ENCODE measurements around the gene PRODH2.
"Not testable (repeated sequence)": the region's sequence is repeated elsewhere in the genome, so short reads cannot be mapped to it uniquely, and the experiment has no call there.

PRODH2 gene

DNA sequence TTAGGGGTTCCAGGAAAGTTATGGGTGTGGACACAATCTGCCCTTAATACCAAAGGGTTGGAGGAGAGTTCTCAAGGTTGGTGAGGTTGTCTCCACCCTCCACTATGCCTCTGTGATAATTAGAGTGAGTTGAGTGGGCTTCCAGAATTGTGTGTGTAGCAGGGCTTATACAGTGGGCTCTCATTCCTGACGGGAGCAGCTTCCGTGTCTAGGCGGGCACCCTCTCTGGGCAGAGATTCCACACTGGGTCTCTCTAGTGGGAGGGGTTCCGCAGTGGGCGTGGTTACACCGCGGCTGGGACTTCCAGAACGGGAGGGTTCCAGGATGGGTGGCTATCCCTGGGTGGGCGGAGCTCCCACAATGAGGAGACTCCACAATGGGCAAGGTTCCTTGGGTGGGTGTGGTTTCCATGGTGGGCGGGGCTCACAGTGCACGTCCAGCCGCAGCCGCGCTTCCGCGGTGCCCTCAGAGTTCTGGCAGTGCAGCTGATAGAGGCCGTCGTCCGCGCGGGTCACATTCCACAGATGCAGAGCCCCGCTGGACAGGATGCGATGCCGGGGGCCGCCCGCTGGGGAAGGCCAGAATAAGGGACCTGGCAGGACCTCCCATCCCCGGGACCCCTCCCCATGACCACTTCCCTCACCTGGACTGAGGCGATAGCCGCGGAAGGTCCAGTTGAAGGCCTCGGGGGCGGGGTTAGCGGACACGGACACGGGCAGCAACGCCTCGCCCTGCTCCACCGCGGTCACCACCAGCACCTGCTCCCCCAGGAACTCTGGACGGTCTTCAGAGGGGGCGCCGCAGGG is 31.2 kb upstream of the PRODH2 start:
- no peak overlapping the region for H3K4me3 ChIP-seq (ENCODE audit: control insufficient read depth, low read depth, low read length)
- DNase-seq (ENCODE audit: low read depth), result no peak
- TF ChIP-seq, protein P1, sequence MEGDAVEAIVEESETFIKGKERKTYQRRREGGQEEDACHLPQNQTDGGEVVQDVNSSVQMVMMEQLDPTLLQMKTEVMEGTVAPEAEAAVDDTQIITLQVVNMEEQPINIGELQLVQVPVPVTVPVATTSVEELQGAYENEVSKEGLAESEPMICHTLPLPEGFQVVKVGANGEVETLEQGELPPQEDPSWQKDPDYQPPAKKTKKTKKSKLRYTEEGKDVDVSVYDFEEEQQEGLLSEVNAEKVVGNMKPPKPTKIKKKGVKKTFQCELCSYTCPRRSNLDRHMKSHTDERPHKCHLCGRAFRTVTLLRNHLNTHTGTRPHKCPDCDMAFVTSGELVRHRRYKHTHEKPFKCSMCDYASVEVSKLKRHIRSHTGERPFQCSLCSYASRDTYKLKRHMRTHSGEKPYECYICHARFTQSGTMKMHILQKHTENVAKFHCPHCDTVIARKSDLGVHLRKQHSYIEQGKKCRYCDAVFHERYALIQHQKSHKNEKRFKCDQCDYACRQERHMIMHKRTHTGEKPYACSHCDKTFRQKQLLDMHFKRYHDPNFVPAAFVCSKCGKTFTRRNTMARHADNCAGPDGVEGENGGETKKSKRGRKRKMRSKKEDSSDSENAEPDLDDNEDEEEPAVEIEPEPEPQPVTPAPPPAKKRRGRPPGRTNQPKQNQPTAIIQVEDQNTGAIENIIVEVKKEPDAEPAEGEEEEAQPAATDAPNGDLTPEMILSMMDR (IDR thresholded peaks at IDR 0.05; ENCODE audit: control insufficient read depth, insufficient read depth, low read depth, low read length, missing control alignments), result no peak

DNA sequence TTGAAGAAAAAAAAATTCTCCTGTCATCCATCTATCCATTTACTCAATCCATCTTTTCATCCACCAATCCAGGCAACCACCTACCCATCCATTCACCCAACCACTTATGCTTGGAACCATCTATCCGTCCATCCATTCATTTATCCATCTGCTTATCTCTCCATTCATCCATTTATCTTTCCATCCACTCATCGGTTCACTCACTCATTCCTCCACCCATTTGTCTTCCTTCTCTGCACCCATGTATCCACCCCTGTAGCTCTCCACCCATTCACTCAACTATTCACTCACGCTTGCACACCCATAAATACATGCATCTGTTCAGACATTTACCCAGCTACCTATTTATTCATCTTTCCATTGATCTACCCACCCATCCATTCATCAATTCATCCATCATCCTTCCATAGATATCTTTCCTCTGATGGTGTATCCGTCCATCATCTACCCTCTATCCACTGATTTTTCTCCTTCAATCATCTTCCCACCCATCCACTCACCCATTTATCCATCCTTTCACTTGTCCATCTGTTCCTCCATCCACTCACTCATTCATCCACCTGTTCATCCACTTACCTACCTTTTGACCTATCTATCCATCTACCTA is 30.1 kb upstream of the PRODH2 start:
- no peak for DNase-seq (ENCODE audit: low read depth)
- no peak overlapping the region for H3K4me3 ChIP-seq (ENCODE audit: control insufficient read depth, low read depth, low read length)
- TF ChIP-seq, protein P1 (IDR thresholded peaks at IDR 0.05; ENCODE audit: control insufficient read depth, insufficient read depth, low read depth, low read length, missing control alignments), result no peak

DNA sequence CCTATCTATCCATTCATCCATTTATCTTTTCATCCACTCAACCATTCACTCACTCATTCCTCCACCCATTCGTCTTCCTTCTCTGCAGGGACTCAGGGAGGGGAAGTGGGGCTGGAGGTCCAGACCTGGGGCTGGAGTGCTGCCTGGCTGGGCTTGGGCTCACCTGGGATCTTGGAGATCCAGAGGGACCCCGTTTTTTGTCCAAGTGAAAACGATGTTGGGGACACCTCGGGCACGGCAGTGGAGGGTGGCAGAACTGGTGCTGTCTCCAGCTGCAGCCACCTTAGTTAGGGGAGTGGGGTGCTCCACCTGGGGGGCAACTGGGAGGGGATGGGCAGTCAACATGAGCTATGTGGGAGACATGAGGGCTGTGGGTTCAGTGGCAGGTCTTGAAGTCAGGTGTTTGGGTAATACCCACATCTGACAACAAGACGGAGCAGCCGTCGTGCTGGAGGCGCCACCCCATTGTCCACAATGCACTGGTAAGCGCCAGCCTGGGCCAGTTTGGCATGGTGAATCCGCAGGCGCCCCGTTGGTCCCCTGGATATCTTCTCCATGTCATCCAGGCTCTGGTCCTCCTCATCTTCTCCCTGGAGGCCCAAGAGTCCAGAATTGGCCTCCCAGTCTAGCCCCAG is 29.4 kb upstream of the PRODH2 start:
- H3K4me3 ChIP-seq (ENCODE audit: control insufficient read depth, low read depth, low read length), result no peak overlapping the region
- no peak for DNase-seq (ENCODE audit: low read depth)
- TF ChIP-seq, protein P1 (IDR thresholded peaks at IDR 0.05; ENCODE audit: control insufficient read depth, insufficient read depth, low read depth, low read length, missing control alignments), result no peak

DNA sequence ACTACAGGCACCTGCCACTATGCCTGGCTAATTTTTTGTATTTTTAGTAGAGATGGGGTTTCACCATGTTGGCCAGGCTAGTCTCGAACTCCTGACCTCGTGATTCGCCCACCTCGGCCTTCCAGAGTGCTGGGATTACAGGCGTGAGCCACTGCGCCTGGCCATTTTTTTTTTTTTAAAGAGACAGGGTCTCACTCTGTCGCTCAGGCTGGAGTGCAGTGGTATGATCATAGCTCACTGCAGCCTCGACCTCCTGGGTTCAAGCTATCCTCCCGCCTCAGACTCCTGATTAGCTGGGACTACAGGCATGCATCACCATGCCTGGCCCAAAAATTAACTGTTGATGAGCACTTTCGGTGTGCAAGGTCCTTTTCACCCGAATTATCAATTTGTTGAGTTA is 23.5 kb upstream of the PRODH2 start:
- H3K4me3 ChIP-seq (ENCODE audit: control insufficient read depth, low read depth, low read length); DNase-seq (ENCODE audit: low read depth): not testable (repeated sequence)

DNA sequence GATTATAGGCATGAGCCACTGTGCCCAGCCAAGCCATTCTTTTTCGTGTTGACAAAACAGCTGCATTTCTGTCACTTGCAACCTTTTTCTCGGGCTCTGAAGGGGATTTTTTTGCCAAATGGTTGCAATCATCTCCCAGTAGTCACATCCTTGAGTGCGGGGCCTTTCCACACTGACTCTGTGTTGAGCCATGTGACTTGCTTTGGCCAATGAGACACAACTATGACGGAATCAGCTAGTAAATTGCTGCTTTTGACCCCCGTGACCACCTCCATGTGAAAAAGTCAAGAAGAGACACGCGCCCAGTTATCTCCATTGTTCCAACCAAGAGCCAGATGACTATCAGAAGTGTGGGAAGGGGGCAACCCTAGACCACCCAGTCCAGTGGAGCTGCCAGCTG is 21.3 kb upstream of the PRODH2 start:
- DNase-seq (ENCODE audit: low read depth), result no peak
- TF ChIP-seq, protein P1 (IDR thresholded peaks at IDR 0.05; ENCODE audit: control insufficient read depth, insufficient read depth, low read depth, low read length, missing control alignments), result no peak
- no peak overlapping the region for H3K4me3 ChIP-seq (ENCODE audit: control insufficient read depth, low read depth, low read length)

DNA sequence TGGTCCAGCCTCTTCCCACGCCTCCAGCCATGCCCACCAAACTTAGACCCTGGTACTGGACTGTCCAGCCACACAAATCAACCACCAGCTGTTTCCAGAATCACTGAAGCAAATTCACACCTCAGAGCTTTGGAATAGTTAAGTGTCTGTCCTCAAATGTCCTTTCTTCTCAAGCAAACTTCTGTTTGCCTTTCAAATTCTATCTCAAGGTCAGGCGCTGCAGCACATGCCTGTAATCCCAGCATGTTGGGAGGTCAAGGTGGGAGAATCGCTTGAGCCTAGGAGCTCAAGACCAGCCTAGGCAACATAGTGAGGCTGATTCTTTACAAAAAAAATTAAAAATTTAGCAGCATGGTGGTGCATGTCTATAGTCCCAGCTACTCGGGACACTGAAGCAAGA is 19.4 kb upstream of the PRODH2 start:
- DNase-seq (ENCODE audit: low read depth), result no peak
- no peak overlapping the region for H3K4me3 ChIP-seq (ENCODE audit: control insufficient read depth, low read depth, low read length)
- TF ChIP-seq, protein P1 (IDR thresholded peaks at IDR 0.05; ENCODE audit: control insufficient read depth, insufficient read depth, low read depth, low read length, missing control alignments), result no peak

DNA sequence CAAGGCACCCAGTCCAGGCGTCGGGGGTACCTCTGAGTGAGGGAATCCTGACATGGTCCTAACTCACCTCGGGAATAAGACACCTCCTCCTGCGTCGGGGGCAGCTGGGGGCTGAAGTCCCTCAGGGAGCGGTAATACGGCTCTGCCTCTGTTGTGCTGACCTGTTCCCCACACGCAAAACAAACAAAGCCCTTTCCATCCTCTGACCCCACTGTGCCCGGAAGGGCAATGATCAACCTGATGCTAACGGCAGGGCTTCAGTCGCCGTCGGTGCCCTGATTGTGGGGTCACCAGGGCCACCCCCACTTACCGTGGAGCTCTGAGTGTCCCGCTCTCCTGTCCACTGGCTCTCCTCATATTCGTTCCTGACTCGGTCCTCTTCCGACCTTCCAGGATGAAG is 18.3 kb upstream of the PRODH2 start:
- TF ChIP-seq, protein P1 (IDR thresholded peaks at IDR 0.05; ENCODE audit: control insufficient read depth, insufficient read depth, low read depth, low read length, missing control alignments), result no peak
- no peak overlapping the region for H3K4me3 ChIP-seq (ENCODE audit: control insufficient read depth, low read depth, low read length)
- no peak for DNase-seq (ENCODE audit: low read depth)

Data from AG09309 (cell line).